PFSK-1 (cell line): ENCODE results near the gene DCXR.

Source experiments
- FOXP2 ChIP-seq: optimal IDR thresholded peaks from 2 replicates; pipeline ENCODE3; 2011; ENCODE audit warnings: borderline replicate concordance, control low read depth, inconsistent platforms; ENCODE audit not compliant: insufficient read depth; ENCODE audit errors: extremely low read length, extremely low read depth
- POLR2AphosphoS5 ChIP-seq: IDR thresholded peaks from 2 replicates; pipeline ENCODE4 v1.6.1; 2012; ENCODE audit warnings: low read depth, mild to moderate bottlenecking, control low read depth, low read length, moderate library complexity
- REST ChIP-seq, 2 experiments: IDR thresholded peaks; 2 replicates each; pipeline versions ENCODE4 v1.6.1 to v1.8.0; 2011 to 2012; ENCODE audit warnings: low read depth in 2 of 2, low read length in 2 of 2, control low read depth in 1 of 2, inconsistent platforms in 1 of 2, mild to moderate bottlenecking in 1 of 2, moderate library complexity in 1 of 2; ENCODE audit not compliant: insufficient read depth in 1 of 2
- SIN3A ChIP-seq: IDR thresholded peaks from 2 replicates; pipeline ENCODE4 v1.6.1; 2012; ENCODE audit warnings: mild to moderate bottlenecking, low read length, moderate library complexity, borderline replicate concordance; ENCODE audit not compliant: insufficient read depth
- TAF1 ChIP-seq: IDR thresholded peaks from 2 replicates; pipeline ENCODE4 v1.6.1; 2012; ENCODE audit warnings: low read length, control low read depth, borderline replicate concordance; ENCODE audit not compliant: insufficient read depth

- no peak for TF ChIP-seq TAF1
- no peak for TF ChIP-seq POLR2AphosphoS5
- TF ChIP-seq REST (IDR thresholded peaks at IDR 0.05; ENCODE audit: insufficient read depth in 1 of 2, low read depth in 2 of 2, low read length in 2 of 2) = no peak
- no peak for TF ChIP-seq SIN3A
- TF ChIP-seq FOXP2 = no peak
Measured at GRCh38 chr17:82012640-82013295, 24.7 kb downstream of the DCXR start.
